GM12873 (cell line): ENCODE results near the gene UMPS.

Experiments
- TF ChIP-seq, protein P1 (sequence below): IDR thresholded peaks from 2 replicates; pipeline ENCODE4 v1.5.1; 2012; ENCODE audit warnings: low read depth, mild to moderate bottlenecking, moderate library complexity, low read length, control low read depth; ENCODE audit not compliant: insufficient read depth; ENCODE audit errors: missing control alignments

Gene UMPS

DNA sequence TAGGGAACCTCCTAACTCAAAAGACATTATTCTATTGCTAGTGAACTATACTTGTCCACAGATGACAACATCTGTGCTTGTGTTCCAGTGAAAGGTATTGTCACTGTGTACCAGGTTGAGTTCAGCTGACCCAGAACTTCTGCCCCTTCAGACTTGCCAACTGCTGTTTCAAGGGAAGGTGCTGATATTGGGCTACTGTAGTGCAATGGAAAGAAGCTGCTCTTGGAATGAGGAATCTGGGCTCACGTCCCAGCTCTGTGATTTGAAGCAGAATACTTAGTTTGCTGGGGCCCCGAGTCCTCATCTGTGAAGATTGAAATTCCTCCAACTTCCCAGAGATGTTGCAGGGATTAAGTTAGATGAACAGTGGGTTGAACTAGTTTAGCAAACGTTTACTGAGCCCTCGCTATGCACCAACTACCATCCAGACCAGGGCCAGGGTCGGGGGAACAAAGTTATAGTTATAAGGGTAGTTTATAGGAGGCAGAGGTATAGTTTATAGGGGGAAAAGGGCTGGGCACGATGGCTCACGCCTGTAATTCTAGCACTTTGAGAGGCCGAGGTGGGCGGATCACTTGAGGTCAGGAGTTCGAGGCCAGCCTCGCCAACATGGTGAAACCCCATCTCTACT is 15.9 kb upstream of the UMPS start:
- TF ChIP-seq, protein P1, sequence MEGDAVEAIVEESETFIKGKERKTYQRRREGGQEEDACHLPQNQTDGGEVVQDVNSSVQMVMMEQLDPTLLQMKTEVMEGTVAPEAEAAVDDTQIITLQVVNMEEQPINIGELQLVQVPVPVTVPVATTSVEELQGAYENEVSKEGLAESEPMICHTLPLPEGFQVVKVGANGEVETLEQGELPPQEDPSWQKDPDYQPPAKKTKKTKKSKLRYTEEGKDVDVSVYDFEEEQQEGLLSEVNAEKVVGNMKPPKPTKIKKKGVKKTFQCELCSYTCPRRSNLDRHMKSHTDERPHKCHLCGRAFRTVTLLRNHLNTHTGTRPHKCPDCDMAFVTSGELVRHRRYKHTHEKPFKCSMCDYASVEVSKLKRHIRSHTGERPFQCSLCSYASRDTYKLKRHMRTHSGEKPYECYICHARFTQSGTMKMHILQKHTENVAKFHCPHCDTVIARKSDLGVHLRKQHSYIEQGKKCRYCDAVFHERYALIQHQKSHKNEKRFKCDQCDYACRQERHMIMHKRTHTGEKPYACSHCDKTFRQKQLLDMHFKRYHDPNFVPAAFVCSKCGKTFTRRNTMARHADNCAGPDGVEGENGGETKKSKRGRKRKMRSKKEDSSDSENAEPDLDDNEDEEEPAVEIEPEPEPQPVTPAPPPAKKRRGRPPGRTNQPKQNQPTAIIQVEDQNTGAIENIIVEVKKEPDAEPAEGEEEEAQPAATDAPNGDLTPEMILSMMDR = no peak

DNA sequence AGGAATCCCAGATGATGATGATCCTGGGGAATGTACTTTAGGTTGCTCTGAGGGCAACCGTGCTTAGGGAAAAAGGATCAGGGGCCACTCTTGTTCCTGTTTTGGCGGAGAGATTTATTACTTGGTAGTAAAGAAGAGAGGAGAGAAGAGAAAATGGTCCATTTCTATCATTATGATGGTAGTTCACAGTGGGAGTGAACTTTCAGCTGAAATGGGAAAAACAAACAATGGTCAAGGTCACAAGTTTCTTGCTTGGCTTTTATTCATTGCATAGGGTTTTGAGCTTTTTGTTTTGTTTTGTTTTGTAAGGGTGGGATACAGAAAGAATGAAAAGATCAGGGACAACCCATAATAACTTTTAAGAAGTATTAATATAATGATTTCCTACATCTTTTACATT is 7.7 kb upstream of the UMPS start:
- TF ChIP-seq, protein P1 = no peak

DNA sequence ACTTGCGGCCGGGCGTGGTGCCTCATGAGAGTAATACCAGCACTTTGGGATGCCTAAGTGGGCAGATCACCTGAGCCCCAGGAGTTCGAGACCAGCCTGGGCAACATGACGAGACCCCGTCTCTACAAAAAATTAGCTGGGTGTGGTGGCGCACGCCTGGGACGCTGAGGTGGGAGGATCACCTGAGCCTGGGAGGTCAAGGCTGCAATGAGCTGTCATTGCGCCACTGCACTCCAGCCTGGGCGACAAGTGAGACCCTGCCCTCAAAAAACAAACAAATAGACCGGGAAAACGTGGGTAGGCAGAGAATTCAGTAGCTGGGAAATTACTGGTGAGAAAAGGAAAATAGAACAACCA is 667 bp downstream of the UMPS start:
- TF ChIP-seq, protein P1 = no peak

DNA sequence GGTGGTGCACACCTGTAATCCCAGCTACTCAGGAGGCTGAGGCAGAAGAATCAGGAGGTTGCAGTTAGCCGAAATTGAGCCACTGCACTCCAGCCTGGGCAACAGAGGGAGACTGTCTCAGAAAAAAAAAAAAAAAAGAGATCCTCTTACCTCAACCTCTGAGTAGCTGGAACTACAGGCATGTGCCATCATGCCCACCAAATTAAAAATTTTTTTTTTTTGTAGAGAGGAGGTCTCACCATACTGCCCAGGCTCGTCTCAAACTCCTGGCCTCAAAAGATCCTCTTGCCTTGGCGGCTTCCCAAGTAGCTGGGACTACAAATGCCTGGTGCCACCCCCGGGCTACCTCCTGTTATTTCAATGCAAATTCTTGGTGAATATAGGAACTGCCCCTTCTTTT is 1.5 kb downstream of the UMPS start:
- TF ChIP-seq, protein P1 = no peak

DNA sequence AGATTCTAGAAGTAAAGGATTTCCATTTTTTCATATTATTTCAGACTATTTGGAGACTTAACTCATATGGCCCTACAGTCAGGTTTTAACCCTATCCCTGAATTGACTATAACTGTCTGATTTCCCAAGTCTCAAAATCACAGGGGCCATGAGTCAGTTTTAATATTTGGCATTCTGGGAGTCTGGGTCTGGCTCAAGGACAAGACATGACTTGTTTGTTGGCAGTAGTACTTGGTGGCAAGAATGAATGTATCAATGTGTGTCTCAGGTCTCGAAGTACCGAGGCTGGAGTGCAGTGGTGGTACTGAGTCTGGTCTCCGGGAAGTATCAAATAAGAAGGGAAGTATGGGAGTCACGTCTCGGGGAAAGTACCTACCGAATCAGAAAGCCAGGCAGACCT is 10.8 kb downstream of the UMPS start:
- TF ChIP-seq, protein P1 = no peak

DNA sequence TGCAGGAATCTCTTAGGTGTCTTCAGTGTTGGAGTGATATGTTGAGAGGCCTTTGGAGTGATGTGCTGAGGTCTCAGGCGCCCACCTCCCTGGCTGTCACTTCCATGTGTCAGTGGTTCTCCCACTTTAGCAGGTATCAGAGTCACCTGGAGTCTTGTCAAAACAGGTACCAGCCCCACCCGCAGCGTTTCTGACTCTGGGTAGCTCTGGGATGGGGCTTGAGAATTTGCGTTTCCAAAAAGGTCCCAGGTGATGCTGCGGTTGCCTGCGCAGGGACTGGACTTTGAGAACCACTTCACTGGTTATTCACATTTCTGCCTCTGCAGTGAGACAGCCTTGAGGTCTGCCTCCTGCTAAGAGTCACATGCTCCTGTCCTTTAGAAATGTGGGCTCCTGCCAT is 15.5 kb downstream of the UMPS start:
- TF ChIP-seq, protein P1 = no peak

DNA sequence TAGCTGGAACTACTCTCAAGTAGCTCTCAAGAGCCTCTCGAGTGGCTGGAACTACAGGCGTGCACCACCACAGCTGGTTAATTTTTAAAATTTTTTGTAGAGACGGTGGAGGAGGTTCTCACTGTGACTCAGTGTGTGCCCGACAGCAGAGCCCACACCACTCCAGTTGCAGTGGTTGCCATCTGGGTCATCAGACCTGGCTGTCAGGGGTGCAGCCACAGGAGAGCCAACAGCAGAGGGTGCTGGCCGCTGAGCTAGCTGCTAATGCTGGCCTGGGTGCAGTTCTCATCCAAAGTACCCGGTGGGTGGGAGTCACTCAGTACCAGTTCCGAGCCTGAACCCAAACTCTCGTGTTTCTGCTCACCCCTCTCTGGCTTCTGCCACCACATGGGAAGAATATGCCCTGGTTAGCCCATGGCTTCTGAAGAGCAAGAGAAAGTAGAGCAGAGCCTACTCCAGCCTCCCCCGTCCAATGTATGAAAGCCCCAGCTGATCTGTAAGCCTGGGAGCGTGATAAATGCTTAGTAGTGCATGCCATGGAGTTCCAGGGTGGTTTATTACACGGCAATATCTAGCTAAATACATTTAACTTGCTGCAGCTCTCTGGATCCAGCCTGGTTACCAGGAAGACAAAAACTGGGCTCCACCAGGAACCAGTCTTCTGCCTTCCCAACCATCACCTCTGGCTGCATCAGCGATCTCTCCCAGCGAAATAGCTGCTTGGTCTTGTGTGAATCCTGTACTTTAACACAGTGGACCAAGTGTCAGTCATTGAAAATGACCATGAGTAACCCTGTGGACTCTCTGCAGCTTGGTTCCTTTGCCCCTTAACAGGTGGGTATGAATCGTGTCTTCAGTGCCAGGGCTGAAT is 17.1 kb downstream of the UMPS start:
- TF ChIP-seq, protein P1 = no peak
